PC-3 (cell line): ENCODE measurements around the gene SCAPER. TPM values are rescaled to one million over a fixed set of nuclear protein-coding genes. Genes with fewer than 3 reads are reported as not detected.

Source experiments
- ATAC-seq: fragments of 200-7000 bp; cut with Tn5 transposase; 2 replicates; pipeline ENCODE4 v1.9.1; 2020; ENCODE audit warnings: mild to moderate bottlenecking, moderate library complexity
- BruUV-seq: library from RNA; stranded (reverse); fragments of 400-500 nt; replicated peaks from 2 replicates; lab custom pipeline; 2021; lab: Mats Ljungman, UMichigan
- CTCF ChIA-PET: fragments of 300-600 bp; sonication (Branson Sonifier 250); formaldehyde crosslinking; loops from one replicate; lab custom pipeline; 2022; ENCODE audit warnings: antibody characterized with exemption; lab: Charles Lee
- POLR2A ChIA-PET: fragments of 300-600 bp; sonication (Branson Sonifier 250); formaldehyde crosslinking; loops from one replicate; lab custom pipeline; 2022; ENCODE audit warnings: antibody characterized with exemption; ENCODE audit not compliant: unreplicated experiment; lab: Charles Lee
- DNase-seq: peaks from one replicate; pipeline ENCODE4 v3.0.0-alpha.2; 2015
- H2AFZ ChIP-seq: fragments of 300-600 bp; sonication (generic); 2 replicates; pipeline ENCODE4 v1.6.0; 2016; ENCODE audit warnings: antibody characterized with exemption, low read length
- H3F3A ChIP-seq: fragments of 300-600 bp; sonication (generic); one replicate; pipeline ENCODE4 v1.6.0; 2017; ENCODE audit warnings: antibody characterized with exemption, low read length, control low read depth, mild to moderate bottlenecking; ENCODE audit not compliant: unreplicated experiment
- H3K27ac ChIP-seq: fragments of 300-600 bp; sonication (generic); 2 replicates; pipeline ENCODE4 v1.5.1; 2016; ENCODE audit warnings: mild to moderate bottlenecking, low read length
- H3K27me3 ChIP-seq: fragments of 300-600 bp; sonication (generic); 2 replicates; pipeline ENCODE4 v1.6.1; 2016; ENCODE audit warnings: low read length, mixed read lengths
- H3K36me3 ChIP-seq: fragments of 300-600 bp; sonication (generic); 2 replicates; pipeline ENCODE4 v1.6.1; 2016; ENCODE audit warnings: low read depth, mixed run types, low read length, mixed read lengths
- H3K4me1 ChIP-seq: fragments of 300-600 bp; sonication (generic); 2 replicates; pipeline ENCODE4 v1.5.1; 2016; ENCODE audit warnings: low read length; ENCODE audit not compliant: insufficient read depth
- H3K4me2 ChIP-seq: fragments of 300-600 bp; sonication (generic); 2 replicates; pipeline ENCODE4 v1.6.0; 2016; ENCODE audit warnings: low read length
- H3K4me3 ChIP-seq: fragments of 300-600 bp; sonication (generic); 2 replicates; pipeline ENCODE4 v1.5.1; 2016; ENCODE audit warnings: mild to moderate bottlenecking, low read length, mixed read lengths
- H3K79me2 ChIP-seq: fragments of 300-600 bp; sonication (generic); 2 replicates; pipeline ENCODE4 v1.6.1; 2017; ENCODE audit warnings: low read length, mixed read lengths
- H3K9ac ChIP-seq: fragments of 300-600 bp; sonication (generic); 2 replicates; pipeline ENCODE4 v1.6.0; 2016; ENCODE audit warnings: mild to moderate bottlenecking, low read length
- H3K9me2 ChIP-seq: fragments of 300-600 bp; sonication (generic); replicated peaks from 2 replicates; pipeline ENCODE4 v1.6.1; 2016; ENCODE audit warnings: mixed run types, low read length, mixed read lengths
- H3K9me3 ChIP-seq: fragments of 300-600 bp; sonication (generic); 2 replicates; pipeline ENCODE4 v1.6.1; 2016; ENCODE audit warnings: low read length, mixed read lengths
- H4K20me1 ChIP-seq: fragments of 300-600 bp; sonication (generic); 2 replicates; pipeline ENCODE4 v1.6.1; 2016; ENCODE audit warnings: low read length, mixed read lengths
- CTCF ChIP-seq: fragments of 300-600 bp; sonication (generic); conservative IDR thresholded peaks from 2 replicates; pipeline ENCODE4 v1.5.1; 2017; ENCODE audit warnings: antibody characterized with exemption, low read depth, mild to moderate bottlenecking, low read length
- EZH2 ChIP-seq: fragments of 300-600 bp; sonication (generic); IDR thresholded peaks from one replicate; pipeline ENCODE4 v1.6.1; 2017; ENCODE audit warnings: antibody characterized with exemption, mild to moderate bottlenecking, low read length; ENCODE audit not compliant: unreplicated experiment
- EZH2phosphoT487 ChIP-seq: fragments of 300-600 bp; sonication (generic); IDR thresholded peaks from 2 replicates; pipeline ENCODE4 v1.6.1; 2018; ENCODE audit warnings: mild to moderate bottlenecking, antibody characterized with exemption, low read length, borderline replicate concordance
- intact Hi-C: fragments of 100-400 bp; cut with micrococcal nuclease; formaldehyde crosslinking; loops from 2 replicates; pipeline ENCODE4 v1.9.0; 2023
- total RNA-seq: library from RNA; depleted of rRNA; stranded (reverse); fragments of >200 nt; gene quantifications from 2 replicates; pipeline ENCODE4 v1.2.3, GENCODE V29; 2014

SCAPER gene
- total RNA-seq, 1 experiment from 2014 or later, result 6.0 TPM

GRCh38 chr15:76338486-76339304, 566.4 kb downstream of the SCAPER start:
- Histone ChIP-seq H3K4me1 (peaks cover 15% of the 10 kb centered on the region), H3K9ac (no peak overlapping the region), H4K20me1 (no peaks in the 10 kb centered on the region), H3K27ac (no peak overlapping the region), H2AFZ (no peak overlapping the region), H3K79me2 (peaks cover 14% of the 10 kb centered on the region), H3K4me3 (no peak overlapping the region), H3K9me3 (no peaks in the 10 kb centered on the region), H3F3A (no peaks in the 10 kb centered on the region), H3K36me3 (no peaks in the 10 kb centered on the region), H3K4me2 (no peak overlapping the region; the same call in 1 of the 2 replicates), H3K9me2 (no peaks in the 10 kb centered on the region), H3K27me3 (no peaks in the 10 kb centered on the region)
- intact Hi-C loops, result loop anchor here (5.0 to 10.0 kb wide), 2 partner anchors 141 to 526 kb away; no protein-coding TSS in a partner anchor
- no peak for TF ChIP-seq CTCF
- no peak for TF ChIP-seq EZH2
- TF ChIP-seq EZH2phosphoT487, result no peak
- ATAC-seq (no peak), DNase-seq (no peak)
- TSS peak; percentile 4 for BruUV-seq
- CTCF ChIA-PET, result no interaction called here
- POLR2A ChIA-PET, result no interaction called here

- no peak for ATAC-seq
- CTCF ChIA-PET, result no interaction called here
Measured at GRCh38 chr15:76337696-76338485, 567.2 kb downstream of the SCAPER start.

More at GRCh38 chr15:76337696-76338485, 567.2 kb downstream of the SCAPER start:
- Histone ChIP-seq H2AFZ (no peak overlapping the region; the same call in 1 of the 2 replicates), H3K27ac (no peak overlapping the region), H4K20me1 (no peaks in the 10 kb centered on the region), H3K9me3 (no peaks in the 10 kb centered on the region), H3K4me3 (peak overlapping the region; percentile 75), H3K4me1 (peaks cover 15% of the 10 kb centered on the region), H3K27me3 (no peaks in the 10 kb centered on the region), H3K4me2 (peak overlapping the region; percentile 78), H3F3A (no peaks in the 10 kb centered on the region), H3K36me3 (no peaks in the 10 kb centered on the region), H3K9ac (no peak overlapping the region), H3K9me2 (no peaks in the 10 kb centered on the region), H3K79me2 (peaks cover 14% of the 10 kb centered on the region)
- no peak for DNase-seq
- intact Hi-C loops, result loop anchor here (2.0 to 10.0 kb wide), 4 partner anchors 25 to 527 kb away; no protein-coding TSS in a partner anchor
- TF ChIP-seq CTCF, result no peak
- no peak for TF ChIP-seq EZH2
- TF ChIP-seq EZH2phosphoT487, result no peak
- no TSS peak for BruUV-seq
- POLR2A ChIA-PET, result interaction anchor here (0.6 kb wide), 1 partner anchor 28 kb away, joined by 3 read pairs; no protein-coding TSS in a partner anchor
